Stimulated activated CD4-positive, alpha-beta T cell treated with anti-CD3 and anti-CD28 coated beads, Interleukin-1b, Interleukin-23, amount 100 ng/mL, for 48 hours (primary cell): ENCODE results near the gene TMEM229B.
"Not testable (repeated sequence)": the region's sequence is repeated elsewhere in the genome, so short reads cannot be mapped to it uniquely, and the experiment has no call there.

Experiments
- DNase-seq: peaks from one replicate; pipeline ENCODE4 v3.0.0-alpha.2; 2020

The TMEM229B gene

GRCh38 chr14:67483579-67484285 lies 4.8 kb downstream of the TMEM229B start:
- no peak for DNase-seq

- no peak for DNase-seq
Measured at GRCh38 chr14:67482231-67483164, 6.0 kb downstream of the TMEM229B start.

GRCh38 chr14:67480011-67480410 lies 8.5 kb downstream of the TMEM229B start:
- DNase-seq, result no peak

GRCh38 chr14:67478800-67479084 lies 9.8 kb downstream of the TMEM229B start:
- no peak for DNase-seq

GRCh38 chr14:67477926-67478799 lies 10.4 kb downstream of the TMEM229B start:
- no peak for DNase-seq

GRCh38 chr14:67474366-67474765 lies 14.2 kb downstream of the TMEM229B start:
- no peak for DNase-seq

- no peak for DNase-seq
Measured at GRCh38 chr14:67473290-67474082, 15.0 kb downstream of the TMEM229B start.

GRCh38 chr14:67472726-67473125 lies 15.8 kb downstream of the TMEM229B start:
- DNase-seq, result no peak

GRCh38 chr14:67469954-67470353 lies 18.6 kb downstream of the TMEM229B start:
- no peak for DNase-seq

GRCh38 chr14:67468378-67468730 lies 20.2 kb downstream of the TMEM229B start:
- no peak for DNase-seq

- DNase-seq, result no peak
Measured at GRCh38 chr14:67467134-67467533, 21.4 kb downstream of the TMEM229B start.

- no peak for DNase-seq
Measured at GRCh38 chr14:67464879-67465278, 23.6 kb downstream of the TMEM229B start.

GRCh38 chr14:67464377-67464776 lies 24.1 kb downstream of the TMEM229B start:
- no peak for DNase-seq

- DNase-seq, result no peak
Measured at GRCh38 chr14:67463900-67464299, 24.6 kb downstream of the TMEM229B start.

- no peak for DNase-seq
Measured at GRCh38 chr14:67461996-67462395, 26.5 kb downstream of the TMEM229B start.

- no peak for DNase-seq
Measured at GRCh38 chr14:67461341-67461985, 27.1 kb downstream of the TMEM229B start.

- DNase-seq, result no peak
Measured at GRCh38 chr14:67459336-67459735, 29.2 kb downstream of the TMEM229B start.

GRCh38 chr14:67457782-67458181 lies 30.7 kb downstream of the TMEM229B start:
- no peak for DNase-seq

GRCh38 chr14:67456732-67457131 lies 31.8 kb downstream of the TMEM229B start:
- DNase-seq, result no peak

GRCh38 chr14:67453575-67454300 lies 34.8 kb downstream of the TMEM229B start:
- DNase-seq, result no peak

- not testable (repeated sequence) for DNase-seq
Measured at GRCh38 chr14:67451667-67452066, 36.9 kb downstream of the TMEM229B start.
